Gastrocnemius medialis (tissue), 4 donors: ENCODE results near the gene HIVEP3. TPM values are rescaled to one million over a fixed set of nuclear protein-coding genes. Genes with fewer than 3 reads are reported as not detected.
"Not testable (repeated sequence)": the region's sequence is repeated elsewhere in the genome, so short reads cannot be mapped to it uniquely, and the experiment has no call there.

ENCODE experiments used
- ATAC-seq, 2 donors: fragments of 150-250 bp; one replicate each; pipeline ENCODE4 v1.9.1; 2016
- DNase-seq, 2 donors: peaks; one replicate each; pipeline ENCODE4 v3.0.0-alpha.2; 2019
- H3K27ac ChIP-seq, 4 donors: fragments of 200-600 bp; sonication (generic); 1 replicate in 1 of 4; 2 replicates in 3 of 4; pipeline ENCODE4 v1.5.1; 2016 to 2018; ENCODE audit warnings: mild to moderate bottlenecking in 2 of 4, moderate library complexity in 1 of 4
- H3K27me3 ChIP-seq, 3 donors: fragments of 200-600 bp; sonication (generic) in 2 of 3; 1 replicate in 1 of 3; 2 replicates in 2 of 3; pipeline versions ENCODE4 v1.5.1 to v1.6.0; 2016 to 2019; ENCODE audit warnings: mild to moderate bottlenecking in 1 of 3, moderate library complexity in 1 of 3
- H3K36me3 ChIP-seq, 2 donors: fragments of 200-600 bp; sonication (generic) in 1 of 2; one replicate each; pipeline ENCODE4 v1.5.1; 2017 to 2018
- H3K4me1 ChIP-seq, 2 donors: fragments of 200-600 bp; sonication (generic) in 1 of 2; one replicate each; pipeline ENCODE4 v1.5.1; 2016 to 2017; ENCODE audit warnings: mild to moderate bottlenecking in 2 of 2
- H3K4me3 ChIP-seq, 4 donors: fragments of 200-600 bp; sonication (generic) in 3 of 4; 1 replicate in 1 of 4; 2 replicates in 3 of 4; pipeline ENCODE4 v1.5.1; 2016 to 2019; ENCODE audit warnings: mild to moderate bottlenecking in 2 of 4
- H3K9me3 ChIP-seq, 3 donors: fragments of 200-600 bp; sonication (generic) in 2 of 3; 1 replicate in 1 of 3; 2 replicates in 2 of 3; pipeline ENCODE4 v1.5.1; 2016 to 2019
- CTCF ChIP-seq, 5 experiments: fragments of 450-650 bp in 3 of 5; fragments of 200-600 bp in 2 of 5; sonication (generic) in 2 of 5; IDR thresholded peaks in 4 of 5; conservative IDR thresholded peaks in 1 of 5; 1 replicate in 4 of 5; 2 replicates in 1 of 5; pipeline ENCODE4 v1.5.1; 2016 to 2019; ENCODE audit warnings: antibody characterized with exemption in 5 of 5, mild to moderate bottlenecking in 3 of 5, moderate library complexity in 3 of 5
- POLR2A ChIP-seq, 2 donors: fragments of 450-650 bp; IDR thresholded peaks; one replicate each; pipeline ENCODE4 v1.6.1; 2017; ENCODE audit warnings: antibody characterized with exemption in 2 of 2, mild to moderate bottlenecking in 2 of 2, moderate library complexity in 2 of 2
- in situ Hi-C, 4 donors: fragments of 200-750 bp; cut with MboI; loops; one replicate each; pipeline versions ENCODE4 v1.15.0 to v1.8.0; 2017; ENCODE audit warnings: low sequenced_read_pairs in 4 of 4
- intact Hi-C: fragments of 100-400 bp; cut with DNase I; formaldehyde crosslinking; loops from one replicate; pipeline ENCODE4 v1.15.1; 2023; ENCODE audit warnings: low total_unique reads
- total RNA-seq, 4 donors: library from RNA; depleted of rRNA; stranded (reverse); fragments of >200 nt; gene quantifications; one replicate each; pipeline versions ENCODE4 v1.1.0 to v1.2.3, GENCODE V29; 2016

The HIVEP3 gene
- total RNA-seq, 4 donors from 2014 or later, result 0.80 to 1.8 (median 1.3) TPM

DNA sequence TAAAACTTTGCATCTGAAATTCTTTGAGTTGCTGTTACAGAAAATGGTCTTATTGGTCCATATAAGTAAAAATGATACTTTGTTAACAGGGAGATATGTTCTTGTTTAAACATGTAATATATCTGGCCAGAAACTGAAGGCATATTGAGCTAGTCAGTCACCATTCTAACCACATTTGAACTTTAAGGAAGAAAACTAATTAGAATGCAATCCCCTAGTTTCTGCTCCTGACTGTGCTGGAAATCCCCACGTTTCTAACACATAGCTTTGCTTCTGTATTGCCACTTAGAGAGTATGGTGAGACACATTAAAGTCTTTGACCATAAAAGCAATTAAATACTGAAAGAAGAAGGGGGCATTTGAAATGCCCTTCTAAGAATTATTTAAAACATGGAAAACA, 32.1 kb upstream of the HIVEP3 start:
- Histone ChIP-seq H3K27ac (no peak overlapping the region), H3K4me1 (peaks cover 4% of the 10 kb centered on the region in 2 donors), H3K4me3 (no peak overlapping the region), H3K9me3 (no peaks in the 10 kb centered on the region), H3K27me3 (no peaks in the 10 kb centered on the region), H3K36me3 (no peaks in the 10 kb centered on the region)
- intact Hi-C loops (no loop called here), in situ Hi-C loops (no loop called here)
- DNase-seq (no peak), ATAC-seq (no peak)
- TF ChIP-seq CTCF (IDR thresholded peaks at IDR 0.05 in 4 of 5, conservative IDR thresholded peaks at IDR 0.05 in 1 of 5) (no peak), POLR2A (IDR thresholded peaks at IDR 0.05) (no peak)

DNA sequence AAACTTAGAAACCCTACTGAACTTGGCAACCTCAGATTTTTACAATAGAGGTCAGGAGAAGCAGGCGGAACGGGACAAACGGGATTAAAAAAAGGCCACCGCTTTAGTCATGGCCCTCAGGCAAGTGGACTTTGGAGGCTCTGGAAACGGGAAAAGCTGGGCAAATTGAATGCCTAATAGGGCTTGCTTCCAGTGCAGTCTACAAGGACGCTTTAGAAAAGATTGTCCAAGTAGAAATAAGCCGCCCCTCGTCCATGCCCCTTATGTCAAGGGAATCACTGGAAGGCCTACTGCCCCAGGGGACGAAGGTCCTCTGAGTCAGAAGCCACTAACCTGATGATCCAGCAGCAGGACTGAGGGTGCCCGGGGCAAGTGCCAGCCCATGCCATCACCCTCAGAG, 27.2 kb upstream of the HIVEP3 start:
- H3K9me3 ChIP-seq, H3K4me3 ChIP-seq, intact Hi-C loops, ATAC-seq, H3K4me1 ChIP-seq, in situ Hi-C loops, H3K27ac ChIP-seq, H3K36me3 ChIP-seq, DNase-seq, H3K27me3 ChIP-seq: not testable (repeated sequence)

- no peak for TF ChIP-seq CTCF (IDR thresholded peaks at IDR 0.05 in 4 of 5, conservative IDR thresholded peaks at IDR 0.05 in 1 of 5)
- no peak for TF ChIP-seq POLR2A (IDR thresholded peaks at IDR 0.05)
- no peaks in the 10 kb centered on the region for H3K27me3 ChIP-seq
- no peaks in the 10 kb centered on the region for H3K9me3 ChIP-seq
- no peaks in the 10 kb centered on the region for H3K4me1 ChIP-seq
- H3K4me3 ChIP-seq, result no peak overlapping the region
- H3K27ac ChIP-seq, result no peak overlapping the region
- in situ Hi-C loops, result no loop called here
- DNase-seq (no peak), ATAC-seq (no peak)
- intact Hi-C loops, result no loop called here
- no peaks in the 10 kb centered on the region for H3K36me3 ChIP-seq
Measured at GRCh38 chr1:41943717-41944116, 25.0 kb upstream of the HIVEP3 start.

DNA sequence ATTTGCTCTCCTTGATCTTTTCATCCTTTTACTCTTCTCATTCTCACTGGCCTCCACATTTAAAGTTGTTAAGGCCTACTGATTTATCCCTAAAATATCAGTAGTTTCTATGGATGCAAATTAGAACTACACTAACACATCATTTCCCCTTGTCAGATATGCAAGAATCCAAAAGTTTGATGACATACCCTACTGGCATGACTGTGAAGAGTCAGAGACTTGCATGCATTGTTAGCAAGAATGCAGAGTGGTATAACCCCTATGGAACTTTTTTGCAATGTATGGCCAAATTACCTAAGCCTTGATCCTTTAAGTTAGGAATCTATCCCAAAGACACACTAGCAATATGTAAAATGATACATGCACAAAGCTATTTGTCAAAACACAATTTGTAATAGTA, 23.6 kb upstream of the HIVEP3 start:
- DNase-seq (no peak), ATAC-seq (no peak)
- in situ Hi-C loops (no loop called here), intact Hi-C loops (no loop called here)
- Histone ChIP-seq H3K4me3 (no peak overlapping the region), H3K27ac (no peak overlapping the region), H3K27me3 (no peaks in the 10 kb centered on the region), H3K9me3 (no peaks in the 10 kb centered on the region), H3K4me1 (no peaks in the 10 kb centered on the region), H3K36me3 (no peaks in the 10 kb centered on the region)
- TF ChIP-seq CTCF (IDR thresholded peaks at IDR 0.05 in 4 of 5, conservative IDR thresholded peaks at IDR 0.05 in 1 of 5), result no peak
- TF ChIP-seq POLR2A (IDR thresholded peaks at IDR 0.05), result no peak

GRCh38 chr1:41941381-41941780, 22.7 kb upstream of the HIVEP3 start:
- TF ChIP-seq POLR2A (IDR thresholded peaks at IDR 0.05) (no peak), CTCF (IDR thresholded peaks at IDR 0.05 in 4 of 5, conservative IDR thresholded peaks at IDR 0.05 in 1 of 5) (no peak)
- H3K27me3 ChIP-seq, result no peaks in the 10 kb centered on the region
- H3K36me3 ChIP-seq, result no peaks in the 10 kb centered on the region
- H3K4me1 ChIP-seq, result no peaks in the 10 kb centered on the region
- ATAC-seq (no peak), DNase-seq (no peak)
- intact Hi-C loops (no loop called here), in situ Hi-C loops (no loop called here)
- no peak overlapping the region for H3K4me3 ChIP-seq
- H3K9me3 ChIP-seq, result no peaks in the 10 kb centered on the region
- H3K27ac ChIP-seq, result no peak overlapping the region
